GM18873 (cell line): ENCODE results near the gene CEMIP.
"Not testable (repeated sequence)": the region's sequence is repeated elsewhere in the genome, so short reads cannot be mapped to it uniquely, and the experiment has no call there.

ENCODE experiments used
- ATAC-seq: cut with Tn5 transposase; IDR thresholded peaks from one replicate; pipeline ENCODE4 v1.9.1; 2021; ENCODE audit warnings: mild to moderate bottlenecking, moderate library complexity, moderate number of reproducible peaks; ENCODE audit not compliant: unreplicated experiment, low FRiP score

Gene CEMIP

DNA sequence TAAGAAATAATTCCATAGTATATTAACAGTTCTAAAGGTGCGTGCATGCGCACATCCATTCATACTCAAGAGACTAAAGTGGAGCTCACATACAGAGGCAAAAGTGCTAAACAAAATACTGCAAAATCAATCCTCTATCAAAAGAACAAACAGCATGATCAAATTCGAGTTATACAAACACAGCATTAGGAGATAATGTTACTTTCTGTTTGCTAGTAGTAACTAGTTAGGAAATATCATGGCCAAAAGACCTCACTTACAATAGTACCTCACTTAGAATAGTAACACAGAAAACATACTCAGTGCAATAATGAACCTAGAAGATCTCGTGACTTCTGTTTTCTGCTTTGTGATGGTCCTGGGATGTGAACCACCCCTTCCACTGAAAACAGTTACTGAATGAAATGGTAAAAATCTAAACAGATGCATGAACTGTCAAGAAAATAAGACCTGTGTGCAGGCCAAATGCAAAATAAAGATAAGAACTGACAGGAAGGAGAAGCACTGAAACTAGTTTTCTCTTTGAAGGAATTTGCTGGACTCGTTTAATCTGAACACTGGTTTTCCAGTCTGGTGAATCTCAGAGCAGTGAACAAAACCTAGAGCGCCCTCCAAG, 20.9 kb upstream of the CEMIP start:
- no peak for ATAC-seq

DNA sequence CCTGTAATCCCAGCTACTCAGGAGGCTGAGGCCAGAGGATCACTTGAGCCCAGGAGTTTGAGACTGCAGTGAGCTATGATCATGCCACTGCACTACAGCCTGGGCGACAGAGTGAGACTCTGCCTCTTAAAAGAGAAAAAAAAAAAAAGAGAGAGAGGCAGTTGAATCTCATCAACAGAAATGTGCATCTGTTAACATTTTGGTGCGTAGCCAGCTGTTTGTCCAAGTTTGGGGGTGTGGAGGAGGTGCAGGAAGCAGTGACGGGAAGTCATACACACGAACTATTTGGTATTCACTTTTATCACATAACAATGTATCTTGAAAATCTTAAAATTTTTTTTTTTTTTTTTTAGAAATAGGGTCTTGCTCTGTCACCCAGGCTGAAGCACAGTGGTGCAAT, 18.2 kb upstream of the CEMIP start:
- ATAC-seq: no peak

DNA sequence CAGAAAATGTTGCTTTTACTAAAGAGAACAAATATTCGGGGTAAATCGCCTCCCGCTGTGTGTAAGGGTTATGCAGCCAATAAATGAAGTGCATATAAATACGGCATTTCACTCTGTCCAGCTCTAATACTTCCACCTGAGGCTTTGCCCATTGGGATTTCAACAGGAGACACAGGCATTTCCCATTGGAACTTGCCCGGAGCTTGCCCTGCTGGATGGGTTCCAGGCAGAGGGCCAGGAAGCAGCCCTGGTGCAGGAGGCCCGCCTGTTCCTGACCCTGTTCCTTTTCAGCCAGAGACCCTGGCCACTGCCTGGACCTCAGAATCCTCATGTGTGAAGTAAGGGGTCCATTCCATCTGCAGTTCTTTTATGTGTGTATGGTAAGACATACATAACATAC, 17.4 kb upstream of the CEMIP start:
- no peak for ATAC-seq

DNA sequence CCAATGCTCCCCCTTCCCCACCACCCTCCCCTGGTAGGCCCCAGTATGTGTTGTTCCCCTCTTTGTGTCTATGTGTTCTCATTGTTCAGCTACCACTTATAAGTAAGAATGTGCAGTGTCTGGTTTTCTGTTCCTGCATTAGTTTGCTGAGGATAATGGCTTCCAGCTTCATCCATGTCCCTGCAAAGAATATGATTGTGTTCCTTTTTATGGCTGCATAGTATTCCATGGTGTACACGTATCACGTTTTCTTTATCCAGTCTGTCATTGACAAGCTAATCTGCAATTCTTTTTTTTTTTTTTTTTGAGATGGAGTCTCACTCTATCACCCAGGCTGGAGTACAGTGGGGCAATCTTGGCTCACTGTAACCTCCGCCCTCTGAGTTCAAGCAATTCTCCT, 15.9 kb upstream of the CEMIP start:
- not testable (repeated sequence) for ATAC-seq

DNA sequence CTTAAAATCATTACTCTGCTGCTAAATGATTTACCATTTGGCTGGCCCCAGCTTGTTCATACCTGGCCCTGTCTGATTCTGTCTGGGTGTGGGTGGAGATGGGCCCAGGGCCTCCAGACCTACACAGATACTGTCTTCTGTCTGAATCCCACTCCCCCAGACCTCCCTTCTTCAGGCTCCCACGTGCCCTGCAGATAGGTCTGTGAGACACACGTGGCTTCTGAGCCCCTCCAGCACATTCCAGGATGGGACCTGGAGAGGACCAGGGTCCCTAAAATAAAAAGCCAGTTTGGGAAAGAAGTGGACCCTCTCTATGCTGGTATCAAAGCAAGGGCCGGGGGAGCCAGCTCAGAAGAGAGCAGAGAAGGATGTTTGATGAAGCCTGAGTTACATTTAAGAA, 14.6 kb upstream of the CEMIP start:
- no peak for ATAC-seq

DNA sequence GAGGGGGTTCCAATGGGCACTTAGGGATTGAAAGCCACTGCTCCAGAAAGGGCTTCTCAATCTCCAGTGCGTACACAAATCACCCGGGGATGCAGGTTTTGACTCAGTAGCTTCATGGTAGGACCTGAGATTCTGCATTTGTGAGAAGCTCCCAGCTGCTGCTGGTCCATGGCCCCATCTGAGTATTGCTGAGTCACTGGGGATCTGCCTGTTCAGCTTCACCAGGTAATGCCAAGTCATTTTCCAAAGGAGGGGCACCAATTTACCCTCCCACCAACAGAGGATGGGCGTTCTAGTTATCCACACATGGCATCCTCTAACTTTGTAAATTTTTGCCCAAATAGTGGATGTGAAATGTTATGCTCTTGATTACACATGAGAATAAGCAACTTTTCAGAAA, 12.9 kb upstream of the CEMIP start:
- no peak for ATAC-seq

DNA sequence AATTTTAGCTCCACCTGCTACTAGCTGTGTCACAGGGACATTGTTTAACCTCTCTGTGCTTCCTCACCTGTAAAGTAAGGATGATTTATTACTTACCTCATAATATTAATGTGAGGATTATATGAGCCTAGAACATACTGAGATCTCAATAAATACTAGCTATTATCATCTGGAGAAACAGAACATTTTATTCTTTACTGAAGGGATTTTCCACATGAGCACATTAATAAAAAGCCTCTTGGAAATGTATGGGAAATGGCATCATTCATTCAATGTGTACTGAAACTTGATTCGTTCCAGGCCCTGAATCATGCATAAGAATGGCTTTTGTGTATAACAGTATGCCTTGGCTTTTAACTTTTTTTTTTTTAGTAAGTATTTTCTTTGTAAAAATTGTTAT, 11.0 kb upstream of the CEMIP start:
- no peak for ATAC-seq

DNA sequence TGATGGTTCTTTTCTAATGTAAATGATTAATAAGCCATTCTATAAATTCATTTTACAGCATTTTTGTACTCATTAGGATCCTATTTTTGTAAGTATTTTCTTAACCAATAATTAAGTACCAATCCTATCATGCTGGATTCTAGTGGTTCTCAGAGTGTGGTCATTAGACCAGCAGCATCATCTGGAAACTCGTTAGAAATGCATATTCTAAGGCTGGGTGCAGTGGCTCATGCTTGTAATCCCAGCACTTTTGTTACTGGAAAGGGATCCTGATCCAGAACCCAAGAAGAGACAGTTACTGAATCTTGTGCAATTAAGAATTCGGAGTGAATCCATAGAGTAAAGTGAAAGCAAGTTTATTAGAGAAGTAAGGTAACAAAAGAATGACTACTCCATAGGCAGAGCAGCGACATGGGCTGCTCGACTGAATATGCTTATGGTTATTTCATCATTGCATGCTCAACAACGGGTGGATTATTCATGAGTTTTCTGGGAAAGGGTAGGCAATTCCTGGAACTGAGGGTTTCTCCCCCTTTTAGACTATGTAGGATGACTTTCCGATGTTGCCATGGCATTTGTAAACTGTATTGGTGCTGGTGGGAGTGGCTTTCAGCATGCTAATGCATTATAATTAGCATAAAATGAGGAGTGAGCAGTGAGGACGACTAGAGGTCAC, 9.9 kb upstream of the CEMIP start:
- no peak for ATAC-seq

DNA sequence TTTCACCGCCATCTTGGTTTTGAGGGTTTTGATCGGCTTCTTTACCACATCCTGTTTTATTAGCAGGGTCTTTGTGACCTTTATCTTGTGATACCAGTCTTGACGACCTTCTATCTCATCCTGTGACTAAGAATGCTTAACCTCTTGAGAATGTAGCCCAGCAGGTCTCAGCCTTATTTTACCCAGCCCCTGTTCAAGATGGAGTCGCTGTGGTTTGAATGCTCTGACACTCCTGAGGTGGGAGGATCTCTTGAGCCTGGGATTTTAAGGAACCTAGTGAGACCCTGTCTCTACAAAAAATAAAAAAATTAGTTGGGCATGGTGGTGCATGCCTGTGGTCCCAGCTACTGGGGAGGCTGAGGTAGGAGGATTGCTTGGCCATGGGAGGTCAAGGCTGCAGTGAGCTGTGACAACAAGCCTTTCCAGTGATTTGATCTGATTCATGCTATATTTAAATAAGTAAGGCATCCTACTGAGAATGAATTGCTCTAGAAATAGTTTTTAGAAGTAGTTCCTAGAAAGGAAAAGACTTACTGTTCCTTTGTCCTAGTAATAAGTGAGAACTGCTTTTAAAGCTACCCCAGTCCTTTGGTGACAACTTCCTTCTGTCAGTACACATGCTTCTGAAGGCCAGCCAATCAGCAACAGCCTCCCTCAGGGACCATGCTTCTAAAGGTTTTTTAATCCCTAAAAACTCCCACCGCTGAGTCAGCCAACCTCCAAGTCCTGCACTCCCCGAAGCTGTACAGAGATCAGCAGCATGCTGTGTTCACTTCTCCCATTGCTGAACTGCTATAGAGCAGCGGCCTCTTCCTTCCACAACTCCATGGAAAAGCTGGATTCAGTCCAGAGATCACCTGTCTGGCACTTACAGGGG, 9.1 kb upstream of the CEMIP start:
- ATAC-seq: no peak

DNA sequence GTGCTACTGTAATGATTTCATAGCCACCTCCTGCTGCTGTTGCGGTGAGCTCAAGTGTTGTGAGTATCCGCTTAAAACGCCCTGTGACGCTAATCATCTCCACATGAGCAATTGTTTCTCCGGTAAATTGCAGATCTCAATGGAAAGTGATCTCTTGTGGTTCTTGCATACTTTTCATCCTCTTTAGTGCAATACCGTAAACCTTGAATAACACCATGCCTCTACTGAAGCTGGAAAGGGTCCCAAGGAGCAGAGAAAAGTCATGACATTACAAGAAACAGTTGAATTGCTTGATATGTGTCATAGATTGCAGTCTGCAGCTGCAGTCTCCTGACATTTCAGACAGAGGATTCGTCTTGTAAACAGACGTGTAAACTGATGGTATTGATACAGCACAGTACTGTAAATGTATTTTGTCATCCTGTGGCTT, 6.0 kb upstream of the CEMIP start:
- no peak for ATAC-seq

DNA sequence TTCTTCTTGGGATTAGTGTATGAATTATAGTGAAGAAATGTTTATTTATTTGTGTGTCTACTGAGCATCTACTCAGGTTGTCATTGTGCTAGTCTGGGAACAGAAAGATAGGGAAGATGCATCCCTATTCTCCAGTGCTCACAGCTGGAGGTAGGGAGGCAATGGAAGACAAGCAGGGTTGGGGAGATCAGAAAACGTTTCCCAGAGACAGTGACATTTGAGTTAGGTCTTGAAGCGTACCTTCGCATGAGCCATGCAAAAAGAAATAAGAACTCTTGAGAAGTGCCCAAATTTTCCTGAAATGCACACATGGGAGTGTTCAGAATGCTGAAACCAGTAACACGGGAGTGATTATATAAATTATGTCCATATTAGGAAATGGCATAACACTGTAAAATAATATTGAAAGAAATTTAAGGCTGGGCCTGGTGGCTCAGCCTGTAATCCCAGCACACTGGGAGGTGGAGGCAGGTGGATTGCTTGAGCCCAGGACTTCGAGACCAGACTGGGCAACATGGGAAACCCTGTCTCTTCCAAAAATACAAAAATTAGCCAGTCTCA, 5.3 kb upstream of the CEMIP start:
- no peak for ATAC-seq

DNA sequence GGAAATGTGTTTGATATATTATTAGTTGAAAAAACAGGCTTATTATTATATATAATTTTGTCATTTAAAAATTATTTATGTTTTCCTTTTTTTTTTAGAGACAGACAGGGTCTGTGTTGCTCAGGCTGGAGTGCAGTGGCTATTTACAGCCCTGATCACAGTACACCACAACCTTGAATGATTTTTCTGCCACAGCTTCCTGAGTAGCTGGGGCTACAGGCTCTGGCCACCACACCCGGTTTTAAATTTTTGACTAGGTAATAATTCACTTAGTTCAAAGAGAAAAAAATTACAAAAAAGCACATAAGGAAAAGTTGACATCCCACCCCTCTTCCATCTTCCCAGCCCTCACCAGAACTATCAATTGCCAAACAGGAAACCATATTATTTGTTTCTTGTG, 4.7 kb upstream of the CEMIP start:
- ATAC-seq: no peak

DNA sequence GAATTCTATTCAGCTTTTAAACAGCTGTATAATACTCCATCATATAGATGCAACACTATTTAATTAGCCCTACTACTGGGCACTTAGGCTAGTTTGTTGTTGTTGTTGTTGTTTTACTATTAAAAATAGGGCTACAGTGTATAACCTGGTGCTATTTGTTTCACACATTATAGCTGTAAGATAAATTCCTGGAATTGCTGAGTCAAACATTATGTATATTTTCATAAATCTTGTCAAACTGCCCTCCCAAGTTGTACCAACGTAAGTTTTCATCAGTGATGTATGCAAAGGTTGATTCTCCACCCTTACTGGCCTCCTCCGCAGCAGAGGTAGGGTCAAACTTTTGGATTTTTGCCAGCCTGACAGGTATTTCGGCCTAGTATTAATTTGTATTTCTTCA, 3.8 kb upstream of the CEMIP start:
- ATAC-seq: no peak

DNA sequence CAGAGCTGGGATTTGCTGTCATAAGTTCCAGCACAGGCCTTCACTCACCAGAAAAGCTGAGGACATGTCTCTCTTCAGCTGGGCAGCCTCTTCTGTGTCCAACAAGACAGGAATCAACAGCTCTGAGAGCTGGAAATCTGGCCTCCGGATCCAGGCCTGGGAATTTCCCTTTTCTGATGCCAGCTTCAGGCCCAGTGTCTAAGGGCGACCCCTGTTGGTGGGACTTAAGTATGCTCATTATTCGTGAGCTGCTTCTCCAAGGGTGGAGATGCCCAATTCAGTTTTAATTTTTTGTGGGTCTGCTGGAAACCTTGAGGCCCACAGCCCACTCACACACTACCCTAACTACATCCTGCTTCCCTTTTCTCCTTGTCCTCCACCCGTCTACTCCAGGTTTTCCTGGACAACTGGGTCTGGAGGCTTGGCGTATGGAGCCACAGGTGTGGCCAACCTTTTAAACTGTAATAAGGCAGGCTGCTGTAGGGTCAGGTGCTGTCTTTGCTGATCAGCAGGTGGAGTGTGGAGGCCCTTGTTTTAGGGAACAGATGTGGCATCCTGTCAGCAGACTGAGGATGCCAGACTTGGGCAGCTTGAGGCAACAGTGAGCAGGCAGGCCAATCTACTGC, 2.6 kb upstream of the CEMIP start:
- ATAC-seq: no peak

DNA sequence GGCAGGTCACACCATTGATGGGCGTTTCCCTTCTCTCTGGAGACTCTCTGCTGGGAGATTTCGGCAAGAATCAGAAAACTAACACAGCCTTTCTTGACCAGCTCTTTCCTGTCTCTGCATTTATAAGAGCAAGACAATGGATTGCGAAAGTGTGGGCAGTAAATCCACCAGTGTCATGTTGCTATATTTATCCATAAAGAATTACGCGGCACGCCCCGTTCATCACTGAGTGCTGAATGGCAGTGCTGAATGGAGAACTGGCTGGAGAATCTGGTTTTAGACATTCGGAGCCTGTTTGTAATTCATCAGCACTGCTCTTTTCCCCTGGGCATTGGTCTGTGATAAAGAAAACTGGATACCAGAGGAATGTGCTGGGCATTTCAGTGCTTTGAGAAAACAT, 2.0 kb upstream of the CEMIP start:
- ATAC-seq: no peak

DNA sequence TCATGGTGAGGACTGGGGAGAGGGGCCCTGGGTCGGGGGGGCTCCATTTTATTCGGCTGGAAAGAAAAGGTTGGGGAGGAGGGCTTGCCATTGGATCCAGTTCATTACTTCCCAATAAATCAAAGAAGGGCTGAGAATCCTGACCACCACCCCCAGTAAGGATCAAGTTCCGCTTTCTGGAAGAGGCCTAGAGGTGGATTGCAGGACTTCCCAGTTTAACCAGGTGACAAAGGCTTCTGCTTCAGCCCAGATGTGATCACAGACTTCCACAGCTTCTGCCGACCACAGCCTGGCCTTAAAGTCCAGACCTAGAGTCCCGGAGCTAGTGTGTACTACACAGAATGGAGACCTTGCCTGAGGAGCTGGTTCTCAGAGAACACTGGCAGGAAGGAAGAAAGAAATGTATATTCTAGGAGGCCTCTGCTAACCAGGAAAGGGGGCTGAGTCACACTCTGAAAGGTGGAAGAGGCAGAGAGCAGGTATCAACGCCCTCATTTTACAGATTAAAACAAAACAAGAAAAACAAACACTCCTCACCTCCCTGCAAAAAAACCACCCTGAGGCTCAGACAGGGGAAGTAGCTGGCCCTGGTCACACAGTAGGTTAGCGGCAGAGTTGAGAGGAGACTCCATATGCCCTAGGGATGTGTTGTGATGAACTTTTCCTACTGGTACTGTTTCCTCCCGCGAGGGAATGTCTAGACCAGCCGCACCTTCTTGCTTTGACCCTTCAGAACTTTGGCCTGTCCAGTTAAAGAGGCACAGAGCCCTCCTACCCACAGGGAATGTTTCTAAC, 1.1 kb upstream of the CEMIP start:
- ATAC-seq: no peak

DNA sequence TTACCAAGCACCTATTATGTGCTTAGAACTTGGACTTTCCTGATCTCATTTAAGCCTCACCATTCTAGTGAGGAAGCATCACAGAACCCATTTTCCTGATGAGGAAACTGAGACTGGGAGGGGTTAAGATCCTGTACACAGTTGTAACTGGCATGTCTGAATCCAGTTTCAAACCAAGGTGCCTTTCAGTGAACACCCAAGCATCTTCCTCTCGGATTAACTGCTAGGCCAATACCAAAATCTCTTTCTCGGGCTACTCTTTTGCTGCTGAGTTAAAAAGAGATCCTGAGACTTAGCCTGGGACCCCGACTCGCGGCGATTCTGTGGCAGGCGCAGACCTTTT, 578 bp upstream of the CEMIP start:
- ATAC-seq: no peak

DNA sequence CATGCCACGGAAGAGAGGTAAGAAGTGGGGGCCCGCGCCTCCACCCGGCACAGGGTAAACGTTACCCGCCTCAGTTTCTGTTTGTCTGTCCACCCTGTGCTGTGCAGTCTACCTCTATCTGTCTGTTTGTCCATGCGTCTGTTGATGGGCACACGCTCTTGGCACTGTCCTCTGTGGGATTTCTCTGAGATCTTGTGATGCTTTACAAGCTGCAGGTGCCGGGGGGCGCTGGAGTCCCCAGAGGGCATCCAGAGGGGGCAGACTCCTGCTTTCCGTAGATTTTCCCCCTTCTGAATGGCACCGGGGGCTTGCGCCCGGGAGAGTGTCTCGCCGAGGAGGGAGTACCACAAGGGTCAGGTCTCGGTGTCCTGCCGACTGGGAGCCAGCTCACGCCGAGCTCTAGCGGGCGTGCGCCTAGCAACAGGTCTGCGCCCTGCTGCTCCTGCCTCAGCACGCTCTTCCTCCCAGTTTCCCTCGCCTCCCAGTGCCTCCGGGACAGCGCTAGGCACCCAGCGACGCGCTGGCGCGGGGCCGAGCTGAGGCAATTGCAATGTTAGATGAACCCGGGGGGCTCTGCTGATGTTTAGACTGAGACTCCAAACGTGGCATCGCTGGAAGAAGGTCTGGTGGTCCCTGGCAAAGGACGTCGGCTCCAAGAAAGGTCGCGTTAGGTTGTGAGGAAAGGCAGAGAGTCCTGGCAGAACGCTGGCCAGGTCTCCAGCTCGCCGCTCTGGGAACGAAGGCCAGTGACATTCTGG, 667 bp downstream of the CEMIP start:
- ATAC-seq: no peak

DNA sequence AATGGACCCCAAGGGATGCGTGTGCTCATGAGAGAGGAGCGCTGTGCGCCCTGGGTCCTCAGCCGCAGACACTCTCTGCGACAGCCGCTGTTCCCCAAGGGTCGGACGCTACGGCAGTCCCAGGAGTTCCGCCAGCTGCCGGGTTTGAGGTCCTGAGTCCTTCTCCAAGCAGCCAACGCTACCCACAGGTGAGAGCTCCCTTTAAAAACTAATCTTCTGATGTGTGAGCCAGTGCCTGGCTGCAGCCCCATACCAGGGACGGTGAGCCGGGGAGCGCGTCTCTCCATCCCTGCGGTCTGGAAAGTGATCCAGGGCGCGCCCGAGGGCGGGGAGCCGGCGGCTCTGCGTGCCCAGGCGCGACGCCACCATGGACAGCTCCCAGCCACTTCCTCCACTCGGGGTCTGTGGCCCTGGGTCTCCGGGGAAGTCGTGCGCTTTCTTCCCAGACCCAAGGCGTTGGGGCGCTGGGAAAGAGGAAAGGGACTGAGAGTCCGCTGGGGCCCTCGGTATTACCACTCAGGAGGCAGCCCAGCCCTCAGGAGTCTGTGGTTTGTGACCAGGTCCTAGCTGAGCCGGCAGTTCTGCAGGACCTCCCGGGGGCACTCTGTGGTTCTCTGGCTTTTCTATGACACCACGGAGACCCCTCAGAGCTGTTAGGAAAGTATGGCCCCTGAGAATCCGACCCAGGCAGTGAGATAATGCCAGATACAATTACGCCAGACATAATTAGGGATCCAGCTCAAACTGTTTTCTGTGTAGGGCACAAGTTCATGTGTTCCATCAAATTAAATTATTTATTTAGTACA, 1.4 kb downstream of the CEMIP start:
- no peak for ATAC-seq
